ENCODE results near the gene CLDN20.

CLDN20 gene

DNA sequence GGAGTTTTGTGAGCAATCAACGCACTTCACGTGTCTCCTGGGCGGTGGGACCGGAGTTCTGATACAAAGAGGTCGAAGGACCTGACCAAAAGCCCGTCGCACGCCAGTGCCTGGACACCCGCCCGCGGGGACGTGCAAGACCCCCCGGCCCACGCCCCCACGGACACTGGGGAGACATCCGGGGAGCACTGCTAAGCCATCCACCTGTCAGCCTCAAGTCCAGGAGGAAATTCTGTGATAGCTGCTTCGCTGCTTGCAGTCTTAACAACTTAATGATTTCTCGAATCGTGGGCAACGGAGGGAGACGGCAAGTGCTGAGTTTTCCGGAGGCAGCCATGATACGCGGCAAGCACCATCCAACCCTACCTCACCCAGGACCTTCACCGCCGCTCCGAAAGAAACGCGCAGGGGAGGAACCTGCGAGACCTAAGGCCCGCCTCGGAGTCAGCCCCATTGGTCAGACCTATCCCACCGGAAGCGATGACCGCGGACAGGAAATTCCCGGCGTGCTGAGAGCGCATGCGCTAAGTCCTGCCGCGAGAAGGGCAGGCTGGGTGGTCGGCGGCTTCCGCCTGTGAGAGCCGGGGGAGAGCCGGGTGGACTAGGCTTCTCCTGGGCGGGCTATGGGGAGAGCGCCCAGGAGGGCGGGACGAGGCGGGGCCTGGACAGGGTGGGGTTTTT, 50.4 kb downstream of the CLDN20 start, which contains the start of gene TFB1M:
Gene TFB1M, minus strand, starts transcription at position 393 of the 681 bp plus-strand sequence. Its CDS starts 56 bp downstream, at position 337.
- peak; percentile 96 for DNase-seq

DNA sequence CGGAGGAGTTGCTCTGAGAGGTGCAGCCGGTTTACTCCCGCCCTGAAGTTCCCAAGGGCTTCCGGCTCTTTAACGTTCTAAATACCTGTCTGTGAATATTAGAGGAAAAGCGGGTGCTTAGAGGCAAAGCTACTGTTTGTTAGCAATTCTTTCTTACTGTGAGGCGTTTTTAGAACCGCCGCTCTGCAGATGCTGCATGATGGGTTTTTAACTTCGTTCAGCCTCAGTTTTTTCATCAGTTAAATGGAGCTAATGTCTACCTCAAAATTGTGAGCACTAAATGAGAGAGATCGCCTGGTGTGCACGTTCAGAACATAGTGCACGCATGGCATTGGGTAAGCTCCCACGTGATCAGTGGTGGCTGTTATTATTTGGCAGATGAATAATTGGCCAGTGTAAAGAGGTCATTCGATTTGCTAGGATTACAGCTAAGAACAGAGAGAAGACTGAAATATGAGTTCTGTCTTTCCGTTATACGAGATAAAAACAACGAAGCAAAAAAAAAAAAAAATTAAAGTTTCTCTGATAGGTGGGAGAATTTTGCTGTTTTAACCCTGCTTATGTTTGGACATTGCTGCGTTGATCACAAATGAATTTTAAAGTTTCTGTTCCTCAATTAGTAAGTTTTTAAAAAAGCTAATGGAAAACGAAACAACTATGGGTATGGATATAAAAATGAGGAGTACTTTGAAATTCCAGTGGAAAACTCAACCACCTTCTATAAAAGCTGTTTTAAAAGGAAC, 51.1 kb downstream of the CLDN20 start:
- DNase-seq = peak; percentile 95

- no peak for DNase-seq
Measured at GRCh38 chr6:155315516-155315871, 51.7 kb downstream of the CLDN20 start.

DNA sequence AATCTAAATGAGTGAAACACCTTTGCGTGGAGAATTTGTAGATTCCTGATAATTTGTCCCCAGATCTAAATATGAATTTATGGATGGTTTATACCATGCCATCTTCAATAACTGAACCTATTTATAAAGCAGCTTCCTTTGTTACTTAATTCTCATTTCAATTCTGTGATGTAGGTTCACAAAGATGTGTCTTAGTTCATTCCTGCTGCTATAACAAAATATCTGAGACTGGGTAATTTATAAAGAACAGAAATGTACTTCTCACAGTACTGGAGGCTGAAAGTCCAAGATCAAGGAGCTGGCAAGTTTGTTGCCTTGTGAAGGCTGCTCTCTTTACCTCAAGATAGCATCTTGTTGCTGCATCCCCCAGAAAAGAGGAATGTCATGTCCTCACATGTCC, 52.6 kb downstream of the CLDN20 start:
- no peak for DNase-seq

DNA sequence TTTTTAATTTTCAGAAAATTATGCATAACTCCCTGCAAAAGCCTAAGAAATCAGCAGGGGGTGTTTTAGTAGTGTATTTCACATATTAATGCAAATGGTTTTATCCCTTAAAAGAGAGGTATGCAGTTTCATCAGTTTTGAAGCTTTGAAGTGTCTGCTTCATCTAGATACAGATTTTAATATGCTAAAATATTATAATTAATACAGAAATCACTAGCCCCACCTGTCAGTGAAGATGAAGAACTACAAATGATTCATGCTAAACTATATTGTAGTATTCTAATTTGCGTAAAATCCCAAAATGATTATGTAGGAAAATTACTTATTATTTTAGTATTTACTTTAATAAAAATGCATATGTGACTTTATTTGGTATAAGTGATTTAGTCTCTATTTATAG, 53.4 kb downstream of the CLDN20 start:
- no peak for DNase-seq

DNA sequence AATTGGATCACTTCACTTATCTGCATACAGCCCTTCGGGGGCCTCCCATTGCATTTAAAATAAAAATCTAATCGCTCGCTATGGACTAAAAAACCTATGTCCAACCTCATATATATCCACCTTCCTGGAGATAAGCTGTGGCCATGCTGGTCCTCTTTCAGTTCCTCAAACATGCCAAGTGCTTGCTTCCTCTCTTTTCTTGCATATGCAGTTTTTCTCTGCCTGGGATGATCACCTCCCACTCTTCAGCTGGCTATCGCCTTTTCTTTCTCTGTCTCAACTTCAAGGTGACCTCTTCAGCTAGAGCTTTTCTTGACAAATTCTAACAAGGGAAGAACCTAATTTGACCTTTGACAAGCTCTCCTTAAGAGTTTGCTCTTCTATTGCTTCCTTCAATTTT, 56.1 kb downstream of the CLDN20 start:
- DNase-seq = no peak

DNA sequence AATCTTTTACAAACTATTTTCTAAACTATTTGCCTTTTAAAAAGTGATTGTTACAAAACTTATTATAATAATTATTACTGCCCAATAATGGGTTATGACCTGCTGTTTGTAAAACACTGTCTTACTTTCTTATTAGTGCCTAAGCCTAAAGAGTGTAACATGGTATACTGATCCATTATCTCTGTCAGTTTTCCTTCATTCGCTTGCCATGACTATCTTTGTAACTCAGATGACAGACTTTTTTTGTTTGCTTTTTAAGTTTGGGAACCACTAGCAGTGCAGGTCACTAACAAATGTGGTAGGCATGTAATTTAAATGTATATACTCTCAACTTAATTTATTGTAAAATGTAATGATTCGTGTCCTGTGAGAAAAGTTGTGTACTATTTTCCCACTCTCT, 60.4 kb downstream of the CLDN20 start:
- no peak for DNase-seq

- no peak for DNase-seq
Measured at GRCh38 chr6:155324993-155325392, 61.2 kb downstream of the CLDN20 start.

- no peak for DNase-seq
Measured at GRCh38 chr6:155325700-155326516, 62.1 kb downstream of the CLDN20 start.

All from DMS 273 treated with DMSO at 0.1 percent for 48 hours (cell line).